Measurements from ENCODE around the gene JRKL. TPM values are rescaled to one million over a fixed set of nuclear protein-coding genes. Genes with fewer than 3 reads are reported as not detected.

JRKL gene
- 10 to 100 TPM in 1 of 4 donors, 1 to 10 TPM in 3; 6.0 to 13.0 (median 9.1) TPM for total RNA-seq

- no peak for TF ChIP-seq CTCF (IDR thresholded peaks at IDR 0.05; ENCODE audit: low read depth)
These were observed at the start of gene JRKL, which contains the start of gene CCDC82 for GRCh38 chr11:96389720-96390487. Gene JRKL, plus strand, starts transcription at chr11:96390013. Its CDS starts 637 bp downstream, at chr11:96390650. Gene CCDC82, minus strand, starts transcription at chr11:96389912. Its CDS starts 5,165 bp downstream, at chr11:96384747.

GRCh38 chr11:96340555-96340885, 49.3 kb upstream of the JRKL start:
- TF ChIP-seq CTCF (IDR thresholded peaks at IDR 0.05; ENCODE audit: low read depth) = no peak

GRCh38 chr11:96341211-96342013, 48.4 kb upstream of the JRKL start:
- TF ChIP-seq CTCF (IDR thresholded peaks at IDR 0.05; ENCODE audit: low read depth) = no peak

- TF ChIP-seq CTCF (IDR thresholded peaks at IDR 0.05; ENCODE audit: low read depth) = no peak
These were observed 47.5 kb upstream of the JRKL start for GRCh38 chr11:96342014-96342960.

- no peak for TF ChIP-seq CTCF (IDR thresholded peaks at IDR 0.05; ENCODE audit: low read depth)
These were observed 46.7 kb upstream of the JRKL start, which contains the start of gene MAML2 for GRCh38 chr11:96342961-96343711. Gene MAML2, minus strand, starts transcription at chr11:96343195. Its CDS starts 1,300 bp downstream, at chr11:96341895.

- no peak for TF ChIP-seq CTCF (IDR thresholded peaks at IDR 0.05; ENCODE audit: low read depth)
These were observed 33.0 kb upstream of the JRKL start for GRCh38 chr11:96356848-96357247.

Measured in subcutaneous adipose tissue (tissue), 4 donors.